Upper lobe of right lung (tissue), 1 donor: Measurements from ENCODE around the gene MCM9. TPM values are rescaled to one million over a fixed set of nuclear protein-coding genes. Genes with fewer than 3 reads are reported as not detected.

Experiments
- ATAC-seq: fragments of 200-7000 bp; cut with Tn5 transposase; one replicate; pipeline ENCODE4 v1.9.1; 2020; ENCODE audit warnings: mild to moderate bottlenecking, moderate library complexity
- DNase-seq: peaks from one replicate; pipeline ENCODE4 v3.0.0-alpha.2; 2020
- H3K27ac ChIP-seq: fragments of 200-600 bp; one replicate; pipeline ENCODE4 v1.8.0; 2022
- H3K27me3 ChIP-seq: fragments of 200-600 bp; one replicate; pipeline ENCODE4 v1.8.0; 2022; ENCODE audit warnings: mild to moderate bottlenecking
- H3K36me3 ChIP-seq: fragments of 200-600 bp; one replicate; pipeline ENCODE4 v1.8.0; 2022
- H3K4me1 ChIP-seq: fragments of 200-600 bp; one replicate; pipeline ENCODE4 v1.8.0; 2022
- H3K4me3 ChIP-seq: fragments of 200-600 bp; one replicate; pipeline ENCODE4 v1.8.0; 2022; ENCODE audit warnings: mild to moderate bottlenecking
- H3K9me3 ChIP-seq: fragments of 200-600 bp; one replicate; pipeline ENCODE4 v1.8.0; 2022
- CTCF ChIP-seq: fragments of 200-600 bp; IDR thresholded peaks from one replicate; pipeline ENCODE4 v1.8.0; 2022; ENCODE audit warnings: antibody characterized with exemption
- intact Hi-C: fragments of 100-400 bp; cut with DNase I; formaldehyde crosslinking; loops from one replicate; pipeline ENCODE4 v1.11.0; 2022
- total RNA-seq: library from RNA; stranded (reverse); fragmentation: NEBNext Ultra II Directional; extraction: Animal tissue kit (Norgen Biotek cat#: 25700); gene quantifications from one replicate; pipeline ENCODE4 v1.2.1, GENCODE V29; 2021
- donor health status: DM: no; HTN: yes; CAD: no; lungs with severe emphysema.

The MCM9 gene
- total RNA-seq, 1 donor from 2014 or later, result 19.5 TPM

GRCh38 chr6:118932421-118932820 lies 2.5 kb downstream of the MCM9 start:
- Histone ChIP-seq H3K9me3 (no peaks in the 10 kb centered on the region), H3K36me3 (peaks cover 31% of the 10 kb centered on the region), H3K27me3 (no peaks in the 10 kb centered on the region), H3K4me3 (no peak overlapping the region), H3K4me1 (peaks cover 4% of the 10 kb centered on the region), H3K27ac (no peak overlapping the region)
- no peak for TF ChIP-seq CTCF
- intact Hi-C loops, result no loop called here
- DNase-seq (no peak), ATAC-seq (no peak)

DNA sequence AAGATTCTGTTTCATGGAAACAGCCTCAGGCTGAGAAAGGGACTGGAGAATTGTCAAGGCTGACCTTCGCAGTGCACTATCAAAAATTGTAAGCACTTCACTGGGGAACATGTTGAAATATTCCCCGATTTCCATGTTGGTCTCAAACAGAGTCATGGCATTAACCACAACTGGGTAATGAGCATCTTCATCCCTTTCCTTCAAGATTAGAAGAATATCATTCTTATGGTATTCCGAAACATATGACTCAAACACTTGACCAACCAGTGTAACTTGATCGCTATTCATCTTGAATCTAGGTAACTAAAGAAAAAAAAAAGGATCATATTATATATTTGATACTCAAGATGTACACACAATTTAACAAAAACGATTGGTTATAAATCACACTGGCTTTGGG lies 3.5 kb downstream of the MCM9 start:
- intact Hi-C loops, result no loop called here
- Histone ChIP-seq H3K4me1 (peaks cover 4% of the 10 kb centered on the region), H3K9me3 (no peaks in the 10 kb centered on the region), H3K36me3 (peaks cover 40% of the 10 kb centered on the region), H3K4me3 (no peak overlapping the region), H3K27me3 (no peaks in the 10 kb centered on the region), H3K27ac (no peak overlapping the region)
- no peak for TF ChIP-seq CTCF
- ATAC-seq (no peak), DNase-seq (no peak)

DNA sequence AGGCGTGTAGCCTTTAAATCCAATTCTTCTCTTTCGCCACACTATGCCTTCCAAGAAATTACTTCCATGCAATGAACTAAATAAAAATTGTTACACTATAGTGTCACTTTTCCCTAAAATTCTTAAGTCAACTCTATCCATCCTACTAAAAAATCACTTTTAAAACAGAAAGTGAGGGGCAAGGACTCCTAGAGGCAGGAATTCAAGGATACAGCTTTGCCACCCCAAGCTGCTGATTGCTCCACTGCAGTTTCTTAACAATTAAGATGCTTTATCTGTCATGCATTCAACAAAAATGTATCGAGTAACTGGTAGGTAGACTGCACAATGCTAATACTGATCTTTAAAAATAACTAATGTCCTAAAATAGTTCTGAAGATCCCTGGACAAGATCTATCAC lies 4.3 kb downstream of the MCM9 start:
- Histone ChIP-seq H3K4me1 (peaks cover 2% of the 10 kb centered on the region), H3K27me3 (no peaks in the 10 kb centered on the region), H3K4me3 (no peak overlapping the region), H3K9me3 (no peaks in the 10 kb centered on the region), H3K36me3 (peaks cover 41% of the 10 kb centered on the region), H3K27ac (no peak overlapping the region)
- TF ChIP-seq CTCF, result no peak
- ATAC-seq, result no peak
- intact Hi-C loops, result no loop called here
- DNase-seq, result no peak

DNA sequence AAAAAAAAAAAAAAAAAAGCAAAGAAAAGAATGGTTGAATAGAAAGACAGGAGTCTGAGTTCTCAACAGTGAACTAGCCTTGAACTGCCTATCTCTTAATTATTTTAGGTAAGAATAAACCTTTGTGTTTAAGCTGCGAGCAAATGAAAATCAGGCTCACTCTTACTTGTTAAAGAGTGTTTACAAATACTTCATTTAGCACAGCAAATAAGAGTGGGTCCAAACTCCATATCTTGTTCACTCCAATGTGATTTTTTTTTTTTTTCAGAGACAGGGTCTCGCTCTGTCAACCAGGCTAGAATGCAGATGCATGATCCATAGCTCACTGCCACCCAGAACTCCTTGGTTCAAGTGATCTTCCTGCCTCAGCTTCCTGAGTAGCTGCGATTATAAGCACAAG lies 11.9 kb downstream of the MCM9 start:
- ATAC-seq, result no peak

GRCh38 chr6:118921084-118921483 lies 13.9 kb downstream of the MCM9 start:
- no peak overlapping the region for H3K4me3 ChIP-seq
- TF ChIP-seq CTCF, result no peak
- H3K36me3 ChIP-seq, result peaks cover 84% of the 10 kb centered on the region
- no peaks in the 10 kb centered on the region for H3K9me3 ChIP-seq
- ATAC-seq (no peak), DNase-seq (no peak)
- no peak overlapping the region for H3K27ac ChIP-seq
- no peaks in the 10 kb centered on the region for H3K27me3 ChIP-seq
- intact Hi-C loops, result no loop called here
- H3K4me1 ChIP-seq, result no peaks in the 10 kb centered on the region

More for the DNA sequence above, 11.9 kb downstream of the MCM9 start:
- H3K9me3 ChIP-seq, result no peaks in the 10 kb centered on the region
- intact Hi-C loops, result no loop called here
- H3K27ac ChIP-seq, result no peak overlapping the region
- H3K27me3 ChIP-seq, result no peaks in the 10 kb centered on the region
- no peak for DNase-seq
- TF ChIP-seq CTCF, result no peak
- H3K4me3 ChIP-seq, result no peak overlapping the region
- peaks cover 85% of the 10 kb centered on the region for H3K36me3 ChIP-seq
- no peaks in the 10 kb centered on the region for H3K4me1 ChIP-seq

- Histone ChIP-seq H3K4me3 (no peak overlapping the region), H3K36me3 (peaks cover 82% of the 10 kb centered on the region), H3K27ac (no peak overlapping the region), H3K4me1 (no peaks in the 10 kb centered on the region), H3K27me3 (no peaks in the 10 kb centered on the region), H3K9me3 (no peaks in the 10 kb centered on the region)
- no peak for DNase-seq
- ATAC-seq, result no peak
- no peak for TF ChIP-seq CTCF
- intact Hi-C loops, result no loop called here
Observed at GRCh38 chr6:118918329-118918725, 16.6 kb downstream of the MCM9 start.
